Activated CD4-positive, alpha-beta memory T cell treated with anti-CD3 and anti-CD28 coated beads, Interleukin-2, amount 10 ng/mL, durations not matched to agents 7 days and 5 days (primary cell): Measurements from ENCODE around the gene C2. TPM values are rescaled to one million over a fixed set of nuclear protein-coding genes. Genes with fewer than 3 reads are reported as not detected.
A peak's percentile ranks its signal among the peaks of the same experiment; 100 is the strongest.
"Not testable (repeated sequence)": the region's sequence is repeated elsewhere in the genome, so short reads cannot be mapped to it uniquely, and the experiment has no call there.

Source experiments
- CTCF ChIA-PET: fragments of 350-600 bp; sonication (Branson Sonifier 250); formaldehyde crosslinking; loops from one replicate; lab custom pipeline; 2021; ENCODE audit warnings: antibody characterized with exemption, inconsistent platforms; lab: Charles Lee
- POLR2A ChIA-PET: fragments of 350-600 bp; sonication (Branson Sonifier 250); formaldehyde crosslinking; loops from one replicate; lab custom pipeline; 2021; ENCODE audit warnings: antibody characterized with exemption; lab: Charles Lee
- DNase-seq: peaks from one replicate; pipeline ENCODE4 v3.0.0-alpha.2; 2020
- H3K27ac Mint-ChIP-seq: one replicate; pipeline ENCODE4 v1.8.0; 2021; ENCODE audit warnings: mild to moderate bottlenecking, mixed read lengths
- H3K27me3 Mint-ChIP-seq: one replicate; pipeline ENCODE4 v1.8.0; 2021; ENCODE audit warnings: mixed read lengths
- H3K36me3 Mint-ChIP-seq: one replicate; pipeline ENCODE4 v1.8.0; 2021; ENCODE audit warnings: low read depth, mixed read lengths
- H3K4me1 Mint-ChIP-seq: one replicate; pipeline ENCODE4 v1.8.0; 2021; ENCODE audit warnings: mixed read lengths
- H3K4me3 Mint-ChIP-seq: one replicate; pipeline ENCODE4 v1.8.0; 2021; ENCODE audit warnings: mild to moderate bottlenecking, mixed read lengths
- H3K9me3 Mint-ChIP-seq: one replicate; pipeline ENCODE4 v1.8.0; 2021; ENCODE audit warnings: mixed read lengths
- total RNA-seq, 2 experiments: library from RNA; stranded (reverse); gene quantifications; one replicate each; pipeline ENCODE4 v1.2.3, GENCODE V29; 2021

Gene C2
- total RNA-seq, 2 experiments from 2014 or later = 0.45 to 1.0 TPM

DNA sequence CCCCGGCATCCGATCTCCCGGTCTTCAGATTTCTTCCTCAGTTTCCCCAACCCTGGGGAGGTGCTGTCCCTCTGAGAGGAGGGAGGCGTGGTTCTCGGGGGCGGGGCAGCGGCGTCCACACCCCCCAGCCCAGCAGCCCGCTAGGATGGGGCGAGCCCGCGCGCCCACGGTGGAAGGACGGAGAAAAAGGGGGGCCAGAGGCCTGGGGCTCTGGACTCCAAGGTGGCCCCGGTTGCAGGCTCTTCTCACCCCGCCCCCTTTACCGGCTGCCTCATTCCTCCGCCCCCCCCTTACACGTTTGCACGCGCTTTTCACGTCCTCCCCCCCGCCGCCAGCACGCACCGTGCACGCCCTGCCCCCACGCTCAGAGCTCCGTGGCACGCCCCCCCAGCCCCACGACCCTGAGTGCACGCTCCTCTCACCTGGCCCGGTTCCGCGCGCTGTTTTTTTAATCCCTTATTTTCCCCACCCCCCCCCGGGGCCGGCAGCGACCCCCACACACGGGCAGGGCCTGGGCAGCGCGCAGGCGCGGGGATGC, 26.0 kb upstream of the C2 start:
- CTCF ChIA-PET = interaction anchor here (0.6 to 1.7 kb wide), 2 partner anchors 51 to 212 kb away, joined by 3 to 4 read pairs; no protein-coding TSS in a partner anchor
- Mint-ChIP-seq H3K36me3 (peaks cover 4% of the 10 kb centered on the region), H3K27me3 (peaks cover 15% of the 10 kb centered on the region), H3K4me3 (peak overlapping the region; percentile 46), H3K4me1 (peaks cover 40% of the 10 kb centered on the region), H3K27ac (no peak overlapping the region), H3K9me3 (no peaks in the 10 kb centered on the region)
- POLR2A ChIA-PET = interaction anchor here (1.2 kb wide), 1 partner anchor 246 kb away, joined by 3 read pairs; the partner anchor contains the start of gene APOM
- peak; percentile 61 for DNase-seq

DNA sequence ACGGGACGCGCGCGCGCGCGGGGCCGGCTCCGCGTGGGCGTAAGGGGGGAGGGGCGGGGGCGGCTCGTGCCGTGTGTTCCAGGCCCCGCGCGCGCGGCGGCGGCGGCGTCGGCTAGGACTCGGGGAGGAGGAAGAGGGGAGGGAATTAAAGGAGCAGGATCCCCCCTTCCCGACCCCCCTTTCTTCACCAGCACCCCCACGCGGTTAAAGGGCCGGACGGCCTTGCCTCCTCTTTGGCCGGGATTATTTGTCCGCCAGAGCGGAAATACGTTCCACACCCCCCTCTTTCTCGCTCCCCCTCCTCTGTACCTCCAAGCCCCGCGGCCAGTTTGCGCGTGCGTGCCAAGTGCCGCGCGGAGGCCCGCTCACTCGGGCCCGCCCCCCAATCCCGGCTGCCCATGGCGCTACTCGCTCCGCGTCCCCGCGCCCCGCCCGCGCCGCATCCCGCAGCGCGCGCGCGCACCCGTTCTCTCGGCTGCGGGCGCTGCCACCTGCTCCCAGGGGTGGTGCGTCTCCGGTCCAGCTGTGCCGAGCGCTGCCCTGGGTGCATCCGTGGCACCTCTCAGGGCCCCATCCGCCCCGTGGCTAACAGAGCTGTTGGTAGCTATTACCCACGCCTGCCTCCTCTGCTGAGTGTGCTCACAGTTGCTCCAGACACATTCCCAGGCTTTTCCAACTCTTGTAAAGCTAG, 25.4 kb upstream of the C2 start, which contains the start of gene ZBTB12:
TSS of gene ZBTB12 (minus strand) at position 134 of the 691 bp plus-strand sequence. CDS start 781 bp downstream, outside the sequence.
- Mint-ChIP-seq H3K4me3 (peak within 1 kb of the TSS; percentile 81), H3K36me3 (peaks cover 4% of the 10 kb centered on the region), H3K27me3 (peaks cover 16% of the 10 kb centered on the region), H3K4me1 (peaks cover 38% of the 10 kb centered on the region), H3K9me3 (no peaks in the 10 kb centered on the region), H3K27ac (peak within 1 kb of the TSS; percentile 46)
- ChIA-PET POLR2A (interaction anchor here (0.7 to 1.2 kb wide), 3 partner anchors 12 to 247 kb away, joined by 3 read pairs; partner anchors contain the start of gene APOM), CTCF (interaction anchor here (1.7 kb wide), 1 partner anchor 50 kb away, joined by 4 read pairs; no protein-coding TSS in a partner anchor)
- peak; percentile 86 for DNase-seq

DNA sequence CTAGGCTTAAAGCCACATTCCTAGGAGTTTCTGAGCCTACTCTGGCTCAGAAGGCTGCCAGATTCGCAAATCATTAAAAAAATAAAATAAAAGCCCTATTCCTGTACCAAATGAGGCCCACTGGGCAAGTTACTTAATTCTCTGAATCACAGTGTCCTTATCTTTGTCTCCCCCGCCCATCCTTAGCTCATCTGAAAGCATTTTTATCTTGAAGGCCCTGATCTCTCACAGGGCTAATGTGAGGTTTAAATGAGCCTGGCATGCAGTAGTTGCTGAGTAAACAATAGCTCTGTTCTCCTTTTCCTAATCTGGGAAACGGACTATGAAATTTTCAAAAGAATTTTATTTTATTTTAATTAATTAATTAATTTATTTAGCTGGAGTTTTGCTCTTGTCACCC, 23.6 kb upstream of the C2 start:
- Mint-ChIP-seq H3K9me3 (no peaks in the 10 kb centered on the region), H3K27ac (no peak overlapping the region), H3K4me3 (no peak overlapping the region), H3K36me3 (no peaks in the 10 kb centered on the region), H3K4me1 (peaks cover 37% of the 10 kb centered on the region), H3K27me3 (peaks cover 16% of the 10 kb centered on the region)
- ChIA-PET POLR2A (no interaction called here), CTCF (interaction anchor here (1.0 kb wide), 1 partner anchor 14 kb away, joined by 3 read pairs; no protein-coding TSS in a partner anchor)
- DNase-seq = no peak

DNA sequence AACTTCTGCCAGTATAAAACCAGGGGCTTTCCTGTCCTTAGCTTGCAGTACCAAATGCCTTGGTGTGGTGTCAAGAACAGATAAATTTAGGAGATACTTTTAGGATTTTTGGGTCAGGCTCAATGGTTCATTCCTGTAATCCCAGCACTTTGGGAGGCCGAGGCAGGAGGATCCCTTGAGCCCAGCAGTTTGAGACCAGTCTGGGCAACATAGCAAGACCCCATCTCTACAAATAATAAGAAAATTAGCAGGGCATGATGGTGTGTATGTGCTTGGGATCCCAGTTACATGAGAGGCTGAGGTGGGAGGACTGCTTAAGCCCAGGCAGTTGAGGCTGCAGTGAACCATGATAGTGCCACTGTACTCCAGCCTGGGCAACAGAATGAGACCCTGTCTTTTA, 22.5 kb upstream of the C2 start:
- DNase-seq = no peak
- H3K4me1 Mint-ChIP-seq = peaks cover 34% of the 10 kb centered on the region
- no peaks in the 10 kb centered on the region for H3K9me3 Mint-ChIP-seq
- CTCF ChIA-PET = interaction anchor here (0.6 kb wide), 1 partner anchor 34 kb away, joined by 3 read pairs; no protein-coding TSS in a partner anchor
- peaks cover 16% of the 10 kb centered on the region for H3K27me3 Mint-ChIP-seq
- H3K4me3 Mint-ChIP-seq = no peak overlapping the region
- no peak overlapping the region for H3K27ac Mint-ChIP-seq
- no peaks in the 10 kb centered on the region for H3K36me3 Mint-ChIP-seq
- POLR2A ChIA-PET = no interaction called here

DNA sequence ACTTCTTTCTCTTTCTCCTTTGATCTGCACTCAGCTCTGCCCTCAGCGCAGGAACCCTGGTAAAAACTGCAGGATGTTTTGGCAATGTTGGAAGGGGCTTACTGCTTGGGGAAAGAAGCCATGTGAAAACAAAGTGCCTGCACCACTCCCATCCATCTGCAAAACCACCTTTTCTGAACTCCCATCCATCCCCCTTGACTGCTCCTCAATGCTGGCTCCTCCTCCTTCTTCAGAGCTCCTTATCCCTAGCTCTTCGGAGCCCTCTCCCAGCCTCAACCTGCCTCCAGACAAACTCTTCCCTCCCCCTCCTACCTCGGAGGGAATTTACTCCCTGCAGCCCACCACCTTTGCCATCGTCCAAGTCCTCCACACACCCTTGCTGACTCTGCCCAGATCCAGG, 21.4 kb upstream of the C2 start:
- no peaks in the 10 kb centered on the region for H3K36me3 Mint-ChIP-seq
- H3K9me3 Mint-ChIP-seq = no peaks in the 10 kb centered on the region
- no peak for DNase-seq
- peaks cover 16% of the 10 kb centered on the region for H3K27me3 Mint-ChIP-seq
- no peak overlapping the region for H3K4me3 Mint-ChIP-seq
- POLR2A ChIA-PET = interaction anchor here (0.5 kb wide), 1 partner anchor 53 kb away, joined by 3 read pairs; no protein-coding TSS in a partner anchor
- CTCF ChIA-PET = no interaction called here
- no peak overlapping the region for H3K27ac Mint-ChIP-seq
- peaks cover 35% of the 10 kb centered on the region for H3K4me1 Mint-ChIP-seq

DNA sequence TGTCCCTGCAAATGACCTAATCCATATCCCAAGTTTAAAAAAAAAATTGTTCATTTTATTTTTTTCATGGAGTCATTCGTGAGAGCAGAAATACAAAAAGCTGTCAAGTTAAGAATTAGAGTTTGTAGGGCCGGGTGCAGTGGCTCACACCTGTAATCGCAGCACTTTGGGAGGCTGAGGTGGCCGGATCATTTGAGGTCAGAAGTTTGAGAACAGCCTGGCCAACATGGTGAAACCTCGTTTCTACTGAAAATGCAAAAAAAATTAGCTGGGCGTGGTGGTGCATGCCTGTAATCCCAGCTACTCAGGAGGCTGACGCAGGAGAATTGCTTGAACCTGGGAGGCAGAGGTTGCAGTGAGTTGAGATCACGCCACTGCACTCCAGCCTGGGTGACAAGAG, 20.8 kb upstream of the C2 start:
- not testable (repeated sequence) for H3K9me3 Mint-ChIP-seq, H3K36me3 Mint-ChIP-seq, H3K4me3 Mint-ChIP-seq, H3K27ac Mint-ChIP-seq, DNase-seq
- POLR2A ChIA-PET = interaction anchor here (1.0 kb wide), 1 partner anchor 8 kb away, joined by 4 read pairs; no protein-coding TSS in a partner anchor
- Mint-ChIP-seq H3K27me3 (peaks cover 16% of the 10 kb centered on the region), H3K4me1 (peaks cover 39% of the 10 kb centered on the region)
- CTCF ChIA-PET = interaction anchor here (1.0 kb wide), 1 partner anchor 43 kb away, joined by 3 read pairs; no protein-coding TSS in a partner anchor

DNA sequence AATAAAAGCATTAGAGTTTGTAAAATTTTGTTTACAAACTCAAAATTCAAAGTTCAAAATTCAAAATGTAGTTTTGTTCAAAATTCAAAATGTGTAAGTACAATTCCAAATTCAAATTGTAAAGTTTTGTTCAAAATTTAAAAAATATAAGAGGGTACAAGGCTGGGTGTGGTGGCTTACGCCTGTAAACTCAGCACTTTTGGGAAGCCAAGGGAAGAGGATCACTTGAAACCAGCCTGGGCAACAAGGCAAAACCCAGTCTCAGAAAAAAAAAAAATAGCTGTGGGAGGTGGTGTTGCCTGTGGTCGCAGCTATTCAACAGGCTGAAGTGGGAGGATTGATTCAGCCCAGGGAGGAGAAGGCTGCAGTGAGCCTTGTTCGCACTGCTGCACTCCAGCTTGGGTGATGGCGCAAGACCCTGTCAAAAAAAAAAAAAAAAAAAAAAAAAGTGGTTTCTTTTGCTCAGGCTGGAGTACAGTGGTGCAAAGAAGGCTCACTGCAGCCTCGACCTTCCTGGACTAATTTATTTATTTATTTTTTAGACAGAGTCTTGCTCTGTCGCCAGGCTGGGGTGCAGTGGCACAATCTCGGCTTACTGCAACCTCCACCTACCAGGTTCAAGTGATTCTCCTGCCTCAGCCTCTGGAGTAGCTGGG, 20.2 kb upstream of the C2 start:
- no peak overlapping the region for H3K27ac Mint-ChIP-seq
- H3K4me1 Mint-ChIP-seq = peaks cover 42% of the 10 kb centered on the region
- H3K9me3 Mint-ChIP-seq = no peaks in the 10 kb centered on the region
- POLR2A ChIA-PET = interaction anchor here (0.9 to 1.0 kb wide), 2 partner anchors 9 to 72 kb away, joined by 3 to 4 read pairs; no protein-coding TSS in a partner anchor
- peaks cover 15% of the 10 kb centered on the region for H3K27me3 Mint-ChIP-seq
- H3K4me3 Mint-ChIP-seq = no peak overlapping the region
- H3K36me3 Mint-ChIP-seq = no peaks in the 10 kb centered on the region
- CTCF ChIA-PET = interaction anchor here (1.0 kb wide), 1 partner anchor 42 kb away, joined by 3 read pairs; no protein-coding TSS in a partner anchor
- no peak for DNase-seq

DNA sequence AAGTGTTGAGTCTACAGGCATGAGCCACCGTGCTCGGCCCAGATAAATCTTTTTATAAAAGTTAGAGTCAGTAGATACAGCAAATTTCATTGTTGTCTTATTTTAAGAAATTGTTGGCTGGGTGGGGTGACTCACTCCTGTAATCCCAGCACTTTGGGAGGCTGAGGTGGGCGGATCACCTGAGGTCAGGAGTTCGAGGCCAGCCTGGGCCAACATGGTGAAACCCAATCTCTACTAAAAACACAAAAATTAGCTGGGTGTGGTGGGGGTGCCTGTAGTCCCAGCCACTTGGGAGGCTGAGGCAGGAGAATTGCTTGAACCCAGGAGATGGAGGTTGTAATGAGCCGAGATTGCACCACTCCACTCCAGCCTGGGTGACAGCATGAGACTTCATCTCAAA, 19.3 kb upstream of the C2 start:
- DNase-seq, H3K27ac Mint-ChIP-seq, CTCF ChIA-PET, H3K36me3 Mint-ChIP-seq, H3K27me3 Mint-ChIP-seq, H3K9me3 Mint-ChIP-seq, H3K4me3 Mint-ChIP-seq: not testable (repeated sequence)
- peaks cover 36% of the 10 kb centered on the region for H3K4me1 Mint-ChIP-seq
- POLR2A ChIA-PET = interaction anchor here (0.9 kb wide), 1 partner anchor 71 kb away, joined by 3 read pairs; no protein-coding TSS in a partner anchor

DNA sequence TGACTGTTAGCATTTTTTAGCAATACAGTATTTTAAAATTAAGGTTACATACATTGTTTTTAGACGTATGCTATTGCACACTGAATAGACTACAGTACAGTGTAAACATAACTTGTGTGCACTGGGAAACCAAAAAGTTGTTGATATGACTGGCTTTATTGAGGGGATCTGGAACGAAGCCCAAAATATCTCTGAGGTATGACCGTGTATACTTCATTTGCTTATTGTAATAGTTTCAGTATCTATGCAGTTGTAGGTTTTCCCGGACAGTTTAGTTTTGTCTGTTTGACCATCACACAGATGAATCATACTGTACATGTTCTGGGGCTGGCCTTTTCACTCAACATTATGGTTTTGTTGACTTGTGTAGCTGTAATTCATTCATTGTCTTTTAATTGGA, 18.7 kb upstream of the C2 start:
- peaks cover 6% of the 10 kb centered on the region for H3K27me3 Mint-ChIP-seq
- DNase-seq = no peak
- H3K36me3 Mint-ChIP-seq = no peaks in the 10 kb centered on the region
- POLR2A ChIA-PET = interaction anchor here (1.3 kb wide), 1 partner anchor 11 kb away, joined by 6 read pairs; the partner anchor contains the start of gene EHMT2
- CTCF ChIA-PET = no interaction called here
- H3K27ac Mint-ChIP-seq = no peak overlapping the region
- no peaks in the 10 kb centered on the region for H3K9me3 Mint-ChIP-seq
- no peak overlapping the region for H3K4me3 Mint-ChIP-seq
- H3K4me1 Mint-ChIP-seq = peaks cover 36% of the 10 kb centered on the region

DNA sequence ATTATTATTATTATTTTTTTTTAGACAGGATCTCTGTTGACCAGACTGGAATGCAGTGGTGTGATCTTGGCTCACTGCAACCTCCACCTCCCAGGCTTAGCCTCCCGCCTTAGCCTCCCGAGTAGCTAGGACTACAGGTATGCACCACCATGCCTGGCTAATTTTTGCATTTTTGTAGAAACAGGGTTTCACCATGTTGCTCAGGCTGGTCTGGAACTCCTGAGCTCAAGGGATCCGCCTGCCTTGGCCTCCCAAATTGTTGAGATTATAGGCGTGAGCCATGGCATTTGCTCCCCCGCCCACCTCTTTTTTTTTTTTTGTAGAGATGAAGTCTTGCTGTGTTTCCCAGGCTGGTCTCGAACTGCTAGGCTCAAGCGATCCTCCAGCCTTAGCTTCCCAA, 18.2 kb upstream of the C2 start:
- not testable (repeated sequence) for H3K27ac Mint-ChIP-seq, H3K36me3 Mint-ChIP-seq, H3K4me3 Mint-ChIP-seq, H3K27me3 Mint-ChIP-seq, DNase-seq, H3K9me3 Mint-ChIP-seq
- CTCF ChIA-PET = interaction anchor here (1.0 kb wide), 1 partner anchor 43 kb away, joined by 5 read pairs; no protein-coding TSS in a partner anchor
- H3K4me1 Mint-ChIP-seq = peaks cover 36% of the 10 kb centered on the region
- POLR2A ChIA-PET = interaction anchor here (1.3 to 1.4 kb wide), 2 partner anchors 11 to 26 kb away, joined by 3 to 6 read pairs; partner anchors contain the start of gene EHMT2

DNA sequence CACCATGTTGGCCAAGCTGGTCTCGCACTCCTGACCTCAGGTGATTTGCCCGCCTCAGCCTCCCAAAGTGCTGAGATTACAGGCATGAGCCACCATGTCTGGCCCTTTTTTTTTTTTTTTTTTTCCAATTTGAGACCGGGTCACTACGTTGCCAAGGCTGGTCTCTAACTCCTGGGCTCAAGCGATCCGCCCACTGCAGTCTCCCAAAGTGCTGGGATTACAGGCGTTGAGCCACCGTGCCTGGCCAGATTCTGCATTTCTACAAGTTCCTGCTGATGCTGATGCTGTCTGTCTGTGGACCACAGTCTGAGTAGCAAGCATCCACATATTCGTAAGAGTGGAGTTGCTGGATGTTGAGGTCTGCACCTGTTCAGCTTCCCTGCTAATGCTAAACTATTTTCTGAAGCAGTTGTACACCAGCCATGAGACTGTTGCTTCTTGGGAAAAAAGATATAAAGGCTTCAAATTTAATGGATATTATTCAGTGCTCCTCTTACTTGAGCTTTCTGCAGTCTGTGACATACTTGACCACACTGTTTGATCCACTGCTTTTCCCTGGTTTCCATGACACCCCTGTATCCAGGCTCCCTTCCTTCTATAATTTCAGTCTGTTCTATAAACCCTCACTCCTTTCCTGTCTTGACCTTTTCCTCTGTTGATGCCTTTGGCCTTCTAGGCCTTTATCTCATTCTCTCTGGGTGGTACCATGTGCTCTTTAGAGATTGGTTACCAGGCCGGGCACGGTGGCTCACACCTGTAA, 15.5 kb upstream of the C2 start:
- H3K9me3 Mint-ChIP-seq = no peaks in the 10 kb centered on the region
- no peak overlapping the region for H3K27ac Mint-ChIP-seq
- no peak overlapping the region for H3K4me3 Mint-ChIP-seq
- H3K36me3 Mint-ChIP-seq = no peaks in the 10 kb centered on the region
- no peaks in the 10 kb centered on the region for H3K27me3 Mint-ChIP-seq
- peaks cover 30% of the 10 kb centered on the region for H3K4me1 Mint-ChIP-seq
- DNase-seq = no peak
- POLR2A ChIA-PET = interaction anchor here (1.8 kb wide), 1 partner anchor 46 kb away, joined by 3 read pairs; no protein-coding TSS in a partner anchor
- CTCF ChIA-PET = interaction anchor here (1.1 kb wide), 1 partner anchor 22 kb away, joined by 3 read pairs; no protein-coding TSS in a partner anchor

DNA sequence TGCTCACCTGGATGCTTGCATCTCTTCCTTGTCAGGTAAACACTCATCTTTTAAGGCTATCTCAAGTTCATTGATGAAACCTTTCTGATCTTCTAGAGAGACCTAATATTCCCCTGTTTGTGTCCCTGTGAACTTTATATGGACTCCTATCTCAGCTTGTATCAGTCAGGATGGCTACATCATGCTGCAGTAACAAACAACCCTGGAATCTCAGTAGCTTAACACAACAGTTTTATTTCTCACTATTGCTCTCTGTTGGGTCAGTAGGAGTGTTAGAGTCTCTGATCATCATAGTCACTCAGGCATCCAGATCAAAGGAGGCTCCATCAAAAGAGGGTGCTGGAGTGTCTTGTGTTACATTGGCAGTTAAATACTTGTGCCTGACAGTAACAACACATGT, 12.2 kb upstream of the C2 start:
- ChIA-PET CTCF (interaction anchor here (0.9 kb wide), 1 partner anchor 24 kb away, joined by 3 read pairs; no protein-coding TSS in a partner anchor), POLR2A (interaction anchor here (0.9 kb wide), 1 partner anchor 37 kb away, joined by 3 read pairs; no protein-coding TSS in a partner anchor)
- H3K36me3 Mint-ChIP-seq = no peaks in the 10 kb centered on the region
- H3K4me3 Mint-ChIP-seq = no peak overlapping the region
- DNase-seq = no peak
- no peaks in the 10 kb centered on the region for H3K27me3 Mint-ChIP-seq
- H3K27ac Mint-ChIP-seq = no peak overlapping the region
- no peaks in the 10 kb centered on the region for H3K9me3 Mint-ChIP-seq
- H3K4me1 Mint-ChIP-seq = peaks cover 12% of the 10 kb centered on the region
